GM12864 (cell line): ENCODE data around the gene HHIPL1.

Experiments
- DNase-seq: peaks from one replicate; pipeline ENCODE4 v3.0.0-alpha.2; 2011; ENCODE audit warnings: low read depth
- H3K4me3 ChIP-seq: 2 replicates; pipeline ENCODE4 v1.5.1; 2011; ENCODE audit warnings: mild to moderate bottlenecking, low read depth, low read length, control low read depth
- CTCF ChIP-seq: IDR thresholded peaks from 2 replicates; pipeline ENCODE4 v1.5.1; 2011; ENCODE audit warnings: low read depth, mild to moderate bottlenecking, moderate library complexity, low read length, control low read depth, inconsistent platforms; ENCODE audit errors: missing control alignments

The HHIPL1 gene

GRCh38 chr14:99611646-99612045, 33.3 kb upstream of the HHIPL1 start:
- no peak for DNase-seq
- TF ChIP-seq CTCF = no peak
- no peak overlapping the region for H3K4me3 ChIP-seq

GRCh38 chr14:99612071-99612737, 32.7 kb upstream of the HHIPL1 start:
- no peak overlapping the region for H3K4me3 ChIP-seq
- TF ChIP-seq CTCF = no peak
- DNase-seq = no peak

- DNase-seq = no peak
These were observed 32.1 kb upstream of the HHIPL1 start for GRCh38 chr14:99612738-99613330.

GRCh38 chr14:99615497-99616157, 29.3 kb upstream of the HHIPL1 start:
- H3K4me3 ChIP-seq = no peak overlapping the region
- DNase-seq = no peak
- no peak for TF ChIP-seq CTCF

More at GRCh38 chr14:99612738-99613330, 32.1 kb upstream of the HHIPL1 start:
- no peak for TF ChIP-seq CTCF
- H3K4me3 ChIP-seq = no peak overlapping the region

- no peak for TF ChIP-seq CTCF
- no peak overlapping the region for H3K4me3 ChIP-seq
- DNase-seq = no peak
These were observed 27.8 kb upstream of the HHIPL1 start for GRCh38 chr14:99616832-99617800.
